GM18907 (cell line): ENCODE results near the gene PIAS2.
"Not testable (repeated sequence)": the region's sequence is repeated elsewhere in the genome, so short reads cannot be mapped to it uniquely, and the experiment has no call there.

Source experiments
- ATAC-seq: cut with Tn5 transposase; IDR thresholded peaks from one replicate; pipeline ENCODE4 v1.9.1; 2021; ENCODE audit warnings: mild to moderate bottlenecking, moderate library complexity; ENCODE audit not compliant: unreplicated experiment

Gene PIAS2

DNA sequence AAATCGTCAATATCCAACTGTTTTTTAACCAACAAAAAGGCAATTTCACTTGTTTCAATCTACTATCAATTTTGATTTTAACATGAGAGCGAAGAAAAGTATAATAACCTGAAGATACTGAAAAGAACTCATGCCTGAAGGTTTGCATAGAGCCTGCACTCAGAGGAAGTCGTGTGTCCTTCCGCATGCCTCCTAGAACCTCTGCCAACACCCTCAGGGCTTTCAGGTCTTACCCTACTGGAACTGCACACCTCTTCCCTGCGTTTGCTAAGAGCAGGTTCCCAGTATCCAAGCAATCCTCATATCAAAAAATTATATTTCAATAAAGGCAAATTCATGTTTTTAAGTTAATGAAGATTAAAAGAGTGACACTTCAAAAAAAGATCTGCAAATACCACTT lies 74.7 kb downstream of the PIAS2 start:
- no peak for ATAC-seq

DNA sequence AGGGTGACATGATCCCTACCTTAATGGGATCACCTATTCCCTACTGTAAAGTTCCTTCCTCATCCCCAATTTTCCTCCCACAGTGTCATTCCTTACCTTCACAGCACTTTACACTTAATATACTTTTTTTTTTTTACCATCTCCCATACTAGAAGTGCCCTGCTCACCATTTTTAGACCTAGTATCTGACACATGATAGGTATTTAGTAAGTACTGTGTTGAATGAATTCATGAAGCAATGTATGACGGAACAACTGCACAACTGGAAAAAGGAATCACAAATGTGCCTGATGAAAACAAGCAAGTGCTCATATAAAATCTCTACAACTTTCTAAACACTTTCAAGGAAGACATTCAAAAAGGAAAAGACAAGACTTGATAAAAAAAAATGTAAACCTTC lies 83.4 kb downstream of the PIAS2 start:
- no peak for ATAC-seq

DNA sequence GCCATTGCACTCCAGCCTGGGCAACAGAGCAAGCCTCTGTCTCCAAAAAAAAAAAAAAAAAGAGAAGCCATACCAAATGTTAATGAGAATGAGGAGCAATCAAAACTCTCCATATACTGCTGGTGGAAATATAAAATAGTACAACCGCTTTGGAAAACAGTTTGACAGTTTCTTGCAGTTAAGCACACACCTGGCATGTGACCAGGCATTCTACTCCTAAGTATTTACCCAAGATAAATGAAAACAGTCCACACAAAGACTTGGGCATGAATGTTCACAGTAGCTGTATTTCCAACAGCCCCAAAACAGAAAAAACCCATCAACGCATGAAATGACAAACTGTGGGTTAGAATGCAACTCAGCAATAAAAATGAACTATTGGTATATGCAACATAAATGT lies 84.5 kb downstream of the PIAS2 start:
- ATAC-seq, result no peak

DNA sequence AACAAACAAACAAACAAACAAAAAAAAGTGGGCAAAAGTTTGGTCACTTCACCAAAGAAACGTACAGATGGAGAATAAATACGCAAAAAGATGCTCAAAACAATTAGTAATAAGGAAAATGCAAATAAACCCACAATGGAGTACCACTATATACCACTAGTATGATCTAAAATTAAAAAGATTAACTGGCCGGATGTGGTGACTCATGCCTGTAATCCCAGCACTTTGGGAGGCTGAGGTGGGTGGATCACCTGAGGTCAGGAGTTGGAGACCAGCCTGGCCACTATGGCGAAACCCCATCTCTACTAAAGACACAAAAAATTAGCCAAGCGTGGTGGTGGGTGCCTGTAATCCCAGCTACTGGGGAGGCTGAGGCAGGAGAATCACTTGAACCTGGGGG lies 84.9 kb downstream of the PIAS2 start:
- ATAC-seq, result not testable (repeated sequence)

DNA sequence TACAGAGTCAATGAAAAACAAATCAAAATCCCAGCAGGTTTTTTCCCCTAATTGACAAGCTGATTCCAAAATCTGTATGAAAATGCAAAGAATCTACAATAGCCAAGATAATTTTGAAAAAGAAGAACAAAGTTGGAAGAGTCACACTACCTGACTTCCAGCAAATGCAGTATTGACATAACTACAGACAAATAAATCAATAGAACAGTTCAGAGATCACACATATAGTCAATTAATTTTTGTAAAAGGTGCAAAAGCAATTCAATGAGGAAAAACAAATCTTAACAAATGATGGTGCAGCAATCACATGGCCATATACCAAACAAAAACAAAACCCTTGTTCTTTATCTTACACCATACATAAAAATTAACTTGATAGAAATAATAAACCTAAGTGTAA lies 85.9 kb downstream of the PIAS2 start:
- ATAC-seq, result no peak

DNA sequence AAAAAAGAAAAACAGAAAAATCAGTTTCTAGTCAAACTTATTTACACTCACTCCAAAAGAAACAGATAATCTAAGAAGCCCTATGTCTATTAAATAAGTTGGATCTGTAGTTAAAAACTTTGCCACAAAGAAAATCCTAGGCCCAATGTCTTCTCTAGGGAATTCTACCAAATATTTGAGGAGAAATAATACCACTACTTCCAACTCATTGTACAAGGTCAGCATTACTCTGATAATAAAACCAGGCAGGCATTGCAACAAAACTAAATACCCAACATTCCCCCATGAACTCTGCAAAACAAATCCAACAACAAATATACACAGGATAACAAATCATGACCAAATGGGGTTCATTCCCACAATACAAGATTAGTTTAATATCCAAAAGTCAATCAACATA lies 86.7 kb downstream of the PIAS2 start:
- ATAC-seq, result no peak

DNA sequence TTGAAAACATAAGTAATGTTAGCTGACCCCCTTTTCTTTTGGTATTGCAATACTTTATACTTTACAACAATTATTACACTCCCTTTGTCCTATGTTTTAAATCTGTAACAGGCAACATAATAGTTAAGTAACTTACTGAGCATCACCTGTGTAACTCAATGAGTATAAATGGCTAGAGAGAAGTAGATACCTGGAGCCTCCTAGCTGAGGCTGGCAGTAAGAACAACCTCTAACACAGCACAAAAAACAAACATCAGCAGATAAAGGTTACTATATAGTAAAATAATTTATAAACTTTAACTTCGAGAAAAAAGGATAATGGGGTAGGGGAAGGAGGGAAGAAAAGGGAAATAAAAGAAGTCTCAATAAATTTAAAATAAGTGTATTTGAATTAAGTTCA lies 87.4 kb downstream of the PIAS2 start:
- no peak for ATAC-seq

DNA sequence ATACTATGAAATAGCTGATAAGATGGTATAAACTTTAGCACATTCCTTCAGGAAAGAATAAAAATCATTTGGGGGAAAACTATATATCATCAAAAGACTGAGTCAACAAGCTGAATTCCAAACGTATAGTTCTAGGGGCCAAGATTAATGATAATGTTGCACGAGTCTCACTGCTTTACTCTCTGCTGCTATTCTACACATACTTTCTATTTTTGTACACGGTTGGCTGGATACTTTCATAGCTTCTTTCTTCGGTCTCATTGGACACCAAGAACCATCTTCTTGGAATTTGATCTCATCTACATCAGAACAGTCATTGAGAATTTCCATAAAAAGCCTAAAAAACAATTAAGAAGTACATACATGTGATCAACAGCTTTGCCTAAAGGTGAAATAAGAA lies 87.8 kb downstream of the PIAS2 start:
- no peak for ATAC-seq

DNA sequence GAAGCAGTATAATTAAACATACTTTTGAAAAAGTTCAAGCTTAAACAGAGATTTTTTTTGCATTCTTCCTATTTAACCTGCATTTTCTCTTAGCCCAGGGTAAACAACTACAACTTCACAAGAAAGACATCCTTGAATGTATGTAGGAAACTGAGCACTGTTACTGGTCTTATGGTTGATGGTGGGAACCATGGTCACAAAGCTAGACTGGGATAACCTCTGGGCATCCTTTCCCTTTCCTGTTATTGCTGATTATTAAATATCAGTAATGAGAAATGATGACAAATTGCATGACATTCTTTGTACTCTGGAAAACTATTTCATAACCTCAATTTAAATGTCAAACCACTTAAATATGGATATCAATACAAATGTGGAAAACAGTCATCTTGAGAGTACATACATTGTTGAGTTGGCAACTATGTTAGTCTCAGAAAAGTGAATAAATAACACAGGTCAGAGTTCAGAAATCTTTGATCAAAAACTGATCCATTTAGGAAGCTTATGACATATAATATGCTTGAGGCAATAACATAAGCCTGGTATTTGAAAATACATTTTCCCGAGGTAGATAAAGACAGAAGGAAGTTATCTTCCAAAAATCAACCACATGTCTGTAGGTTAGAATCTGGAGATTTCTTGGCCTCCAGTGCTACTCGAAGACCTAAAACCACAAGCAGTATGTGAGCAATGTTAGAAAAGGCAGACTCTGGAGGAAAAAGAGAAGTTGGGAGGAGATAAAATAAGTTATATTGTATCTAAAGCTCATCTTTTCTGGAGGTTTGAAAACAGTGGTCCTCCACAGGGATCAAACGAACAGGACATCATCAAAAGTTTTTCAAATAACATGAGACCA lies 95.2 kb downstream of the PIAS2 start:
- no peak for ATAC-seq

DNA sequence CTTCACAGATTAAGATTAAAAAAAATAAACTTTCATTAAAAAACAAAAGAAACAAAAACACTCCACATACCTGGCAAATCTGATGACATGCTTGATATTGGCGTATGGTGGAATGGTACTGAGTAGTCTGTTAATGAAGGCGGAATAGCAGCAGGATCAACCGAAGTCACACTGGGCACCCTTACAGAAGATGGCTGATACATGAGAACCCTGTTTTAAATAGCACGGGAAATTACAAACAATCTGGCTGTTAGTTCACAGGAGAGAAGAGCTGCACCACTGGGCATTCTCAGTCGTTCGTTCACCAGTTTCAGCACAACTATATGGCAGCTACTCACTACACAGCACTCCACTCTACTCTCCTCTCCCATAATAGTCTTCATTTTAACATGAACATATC lies 96.4 kb downstream of the PIAS2 start:
- ATAC-seq, result no peak

DNA sequence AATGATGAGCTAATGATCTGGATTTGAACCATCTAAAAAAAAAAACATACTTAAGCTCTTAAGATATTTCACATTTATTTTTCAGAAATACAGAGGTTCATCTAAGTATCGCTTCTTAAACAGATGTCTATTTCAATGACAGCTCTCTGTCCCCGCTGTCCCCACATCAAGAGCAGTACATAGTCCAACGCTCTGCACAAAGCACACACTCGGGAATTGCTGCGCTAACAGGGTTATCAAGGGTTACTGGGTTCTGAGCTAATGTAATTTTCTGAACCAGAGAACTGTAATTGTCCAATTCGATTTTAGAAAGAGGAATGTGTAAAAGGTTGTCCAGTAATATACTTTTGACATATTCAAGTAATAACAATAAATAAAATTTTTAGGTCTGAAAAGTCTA lies 101.6 kb downstream of the PIAS2 start:
- ATAC-seq, result no peak

DNA sequence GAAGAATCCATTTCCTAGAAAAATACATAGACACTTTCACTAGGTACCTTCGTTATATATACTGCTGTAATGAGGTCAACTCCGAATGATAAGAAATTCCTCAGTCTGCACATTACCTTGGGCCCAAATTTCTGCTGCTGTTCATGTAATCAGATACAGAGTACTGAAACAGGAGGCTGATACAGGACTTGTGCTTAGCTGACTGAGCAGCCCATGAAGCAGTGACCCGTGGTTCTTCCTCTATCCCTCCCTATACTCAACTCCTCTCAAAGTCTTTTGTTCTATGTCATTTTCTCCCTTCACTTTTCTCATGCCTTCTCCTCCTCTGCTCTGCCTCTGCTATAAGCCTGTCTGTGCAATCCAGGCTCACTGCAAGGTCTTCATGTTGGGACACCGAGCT lies 102.9 kb downstream of the PIAS2 start:
- ATAC-seq, result no peak

DNA sequence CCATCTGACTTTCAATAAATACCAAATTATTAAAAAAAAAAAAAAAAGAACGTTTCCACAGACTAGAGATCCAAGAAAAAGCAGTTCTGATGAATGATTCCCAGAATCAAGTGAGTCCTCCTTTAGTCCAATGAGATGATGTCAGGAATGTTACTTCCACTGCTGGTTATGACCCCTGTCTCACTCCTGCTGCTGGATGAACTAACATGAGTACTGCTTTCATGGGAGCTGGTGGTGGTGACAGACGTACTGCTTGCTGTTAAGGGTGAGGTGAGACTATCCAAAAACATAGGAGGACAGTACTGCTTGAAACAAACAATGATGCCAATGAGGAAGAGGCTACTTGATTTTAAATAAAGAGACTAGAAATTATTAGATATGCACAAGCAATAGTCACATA lies 105.0 kb downstream of the PIAS2 start:
- ATAC-seq, result no peak

DNA sequence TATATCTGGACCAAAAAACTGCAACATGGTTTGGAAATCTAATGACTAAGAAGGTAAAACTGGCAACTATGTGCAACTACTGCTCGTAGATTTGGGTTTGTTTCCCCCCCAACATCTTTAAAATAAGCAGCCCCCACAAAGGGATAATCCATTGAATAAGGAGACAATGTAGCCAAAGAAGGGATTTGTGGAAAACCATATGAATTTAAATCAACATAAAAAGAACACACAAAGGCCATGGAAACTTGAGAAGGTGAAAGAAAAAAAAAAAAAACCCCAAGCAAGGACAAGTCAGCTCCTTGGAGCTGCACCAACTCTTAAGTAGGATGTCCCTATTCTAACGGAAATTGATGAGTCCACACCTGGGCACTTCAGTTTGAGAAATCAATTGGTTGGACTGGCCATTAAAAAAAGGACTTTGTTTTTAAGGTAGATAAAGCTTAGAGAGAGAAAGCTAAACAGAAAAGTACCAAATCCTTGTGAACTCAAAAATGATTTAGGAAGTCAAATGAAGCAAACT lies 106.8 kb downstream of the PIAS2 start:
- ATAC-seq, result no peak

DNA sequence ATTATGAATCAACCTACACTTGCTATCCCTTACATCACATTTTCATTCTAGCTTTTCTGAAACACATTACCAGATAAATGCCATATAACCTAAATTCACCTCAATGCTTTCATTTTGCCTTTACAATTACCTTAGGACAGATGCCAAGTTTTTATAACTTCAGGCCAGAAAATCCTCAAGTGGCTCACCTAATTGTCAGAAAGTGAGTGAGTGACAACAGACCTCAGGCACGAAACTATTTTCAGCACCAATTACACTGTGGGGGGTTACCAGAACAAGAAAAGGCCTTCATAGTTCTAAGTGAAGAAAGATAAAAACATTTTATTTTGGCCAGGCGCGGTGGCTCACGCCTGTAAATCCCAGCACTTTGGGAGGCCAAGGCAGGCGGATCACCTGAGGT lies 108.2 kb downstream of the PIAS2 start:
- ATAC-seq, result no peak

DNA sequence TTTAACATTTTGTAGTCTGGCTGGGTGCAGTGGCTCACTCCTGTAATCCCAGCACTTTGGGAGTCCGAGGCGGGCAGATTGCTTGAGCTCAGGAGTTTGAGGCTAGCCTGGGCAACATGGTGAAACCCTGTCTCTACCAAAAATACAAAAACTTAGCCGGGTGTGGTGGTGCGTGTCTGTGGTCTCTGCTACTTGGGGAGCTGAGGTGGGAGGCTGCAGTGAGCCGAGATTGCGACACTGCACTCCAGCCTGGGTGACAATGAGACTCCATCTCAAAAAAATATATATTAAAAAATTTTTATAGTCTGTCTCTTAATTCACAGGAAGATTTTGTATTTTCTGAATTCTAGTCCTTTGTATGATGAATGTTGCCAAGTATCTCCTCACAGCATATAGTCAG lies 121.4 kb downstream of the PIAS2 start:
- not testable (repeated sequence) for ATAC-seq

DNA sequence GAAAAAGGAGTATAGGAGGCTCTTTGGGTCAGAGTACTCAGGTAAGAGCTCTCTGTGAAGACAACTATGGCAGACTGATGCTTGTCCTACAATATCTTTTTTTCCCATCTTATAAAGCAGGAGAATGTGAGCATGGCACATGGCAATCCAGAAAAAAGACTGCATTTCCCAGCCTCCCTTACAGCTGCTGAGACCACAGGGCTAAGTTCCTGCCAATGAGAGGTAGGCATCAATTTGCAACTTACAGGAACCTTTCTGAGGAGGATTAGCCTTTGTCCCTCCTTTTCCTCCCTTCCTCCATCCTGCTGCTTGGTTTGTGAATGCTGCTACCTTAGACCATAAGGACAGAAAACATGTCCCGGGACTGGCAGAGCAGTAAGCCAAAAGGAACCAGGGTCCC lies 122.7 kb downstream of the PIAS2 start:
- ATAC-seq, result no peak

DNA sequence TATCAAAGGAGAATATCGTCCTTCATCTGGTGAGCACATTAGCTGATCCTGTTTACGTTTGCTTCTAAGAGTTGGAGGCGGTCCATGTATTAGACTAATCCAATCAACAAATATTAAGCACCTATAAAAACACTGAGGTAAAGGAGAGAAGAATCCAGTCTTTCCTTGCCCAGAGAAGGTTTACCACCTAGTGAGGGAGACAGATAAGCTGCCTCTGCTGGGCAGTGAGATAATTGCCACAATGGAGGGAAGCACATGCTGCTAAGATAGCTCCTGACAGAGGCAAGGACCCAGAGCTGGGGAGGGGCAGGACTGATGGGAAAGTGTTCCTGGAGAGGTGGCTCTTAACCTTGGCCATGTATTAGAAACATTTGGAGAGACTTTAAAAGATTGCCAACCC lies 123.7 kb downstream of the PIAS2 start:
- ATAC-seq, result no peak

DNA sequence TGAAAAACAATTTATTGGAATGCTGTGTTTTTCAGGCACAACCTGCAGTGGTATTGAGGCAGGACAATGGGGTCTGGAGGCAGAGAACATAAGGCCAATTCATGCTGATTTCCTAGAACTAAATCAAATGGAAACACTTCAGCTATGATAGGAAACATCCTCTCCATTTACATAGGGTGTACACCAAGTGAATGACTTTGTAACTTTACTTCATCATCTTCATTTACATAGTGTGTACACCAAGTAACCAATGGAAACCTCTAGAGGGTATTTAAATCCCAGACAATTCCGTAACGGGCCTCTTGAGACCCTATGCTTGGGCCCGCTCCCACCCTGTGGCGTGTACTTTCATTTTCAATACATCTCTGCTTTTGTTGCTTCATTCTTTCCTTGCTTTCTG lies 128.2 kb downstream of the PIAS2 start:
- no peak for ATAC-seq

DNA sequence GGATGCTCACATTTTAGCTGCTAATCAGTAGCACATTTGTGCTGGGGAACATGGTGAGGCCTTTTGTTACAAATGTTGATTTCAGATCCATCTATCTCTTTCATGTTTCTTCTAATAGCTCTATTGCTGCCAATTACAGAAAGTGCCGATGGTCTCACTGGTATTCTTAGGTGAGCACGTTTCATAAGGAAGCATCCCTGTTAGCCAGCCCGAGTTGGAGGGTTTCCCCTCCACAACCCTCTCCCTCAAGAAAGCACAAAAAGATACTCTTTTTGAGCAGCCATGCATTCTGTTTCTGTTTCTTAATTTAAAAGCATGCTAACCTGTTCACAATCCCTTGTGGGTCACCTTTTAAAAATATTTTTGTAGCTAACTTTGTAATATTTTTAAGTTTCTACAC lies 129.6 kb downstream of the PIAS2 start:
- ATAC-seq, result no peak

DNA sequence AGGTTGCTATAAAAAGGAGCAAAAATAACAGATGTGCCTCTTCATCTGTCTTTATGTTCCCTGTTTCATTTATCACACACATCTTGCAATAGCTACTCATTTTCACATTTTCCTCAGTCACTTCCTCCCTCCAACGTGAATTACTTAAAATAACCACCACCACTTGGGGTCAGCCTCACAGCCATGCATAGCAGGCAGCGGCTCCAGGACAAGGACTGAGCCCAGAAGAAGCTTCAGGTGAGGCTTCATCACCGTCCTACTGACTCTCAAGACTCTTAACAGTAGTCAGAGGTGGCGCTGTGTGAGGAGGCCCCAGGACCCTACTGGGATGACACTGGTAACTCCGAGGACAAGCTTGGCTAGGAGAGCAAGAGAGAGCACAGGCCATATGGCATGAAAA lies 144.9 kb downstream of the PIAS2 start:
- ATAC-seq, result no peak

DNA sequence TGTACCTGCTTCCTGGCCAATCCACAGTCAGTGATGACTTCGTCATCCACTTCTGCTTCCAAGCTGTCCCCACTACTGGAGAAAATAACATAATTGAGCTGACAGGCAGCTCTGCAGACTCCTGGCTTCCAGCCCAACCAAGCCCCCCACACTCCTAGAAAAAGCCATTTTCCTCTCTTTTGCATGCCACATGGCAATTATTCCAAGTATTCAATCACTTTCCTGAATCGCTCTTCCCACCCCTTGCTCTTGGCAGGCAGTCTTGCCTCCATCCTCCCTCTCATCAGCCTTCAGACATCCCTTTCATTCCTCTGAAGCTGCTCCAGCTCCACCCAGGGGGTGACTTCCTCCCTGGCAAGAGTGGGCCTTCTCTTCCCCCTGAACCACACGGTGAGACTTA lies 146.2 kb downstream of the PIAS2 start:
- ATAC-seq, result no peak

DNA sequence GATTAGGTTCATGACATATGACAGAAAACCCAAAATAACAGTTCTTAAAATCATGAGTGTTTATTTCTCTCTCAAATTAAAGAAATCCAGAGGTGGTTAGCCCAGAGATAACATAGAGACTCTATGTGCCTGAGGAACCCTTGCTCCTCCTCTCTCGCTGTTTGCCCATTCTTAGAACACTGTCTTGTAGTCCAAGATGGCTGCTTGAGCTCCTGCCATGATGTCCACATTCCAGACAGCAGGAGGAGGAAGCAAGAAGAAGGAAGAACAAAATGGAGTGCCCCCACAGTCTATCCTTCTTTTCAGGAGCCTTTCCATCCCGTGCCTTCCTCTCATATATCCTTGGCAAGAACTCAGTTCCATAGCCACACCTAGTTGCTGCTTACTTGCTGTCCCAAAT lies 146.6 kb downstream of the PIAS2 start:
- ATAC-seq, result no peak
